Left colon (tissue), 2 donors: ENCODE data around the gene NACAD. TPM values are rescaled to one million over a fixed set of nuclear protein-coding genes. Genes with fewer than 3 reads are reported as not detected.

ENCODE experiments used
- ATAC-seq: fragments of 200-7000 bp; cut with Tn5 transposase; one replicate; pipeline ENCODE4 v1.9.1; 2020; ENCODE audit warnings: mild to moderate bottlenecking, moderate library complexity
- DNase-seq, 2 donors: peaks; one replicate each; pipeline ENCODE4 v3.0.0-alpha.2; 2020
- intact Hi-C, 2 donors: fragments of 100-400 bp; cut with DNase I in 1 of 2; cut with micrococcal nuclease in 1 of 2; formaldehyde crosslinking; loops; one replicate each; pipeline versions ENCODE4 v1.11.2 to v1.14.0; 2022; cut with DNase I, micrococcal nuclease
- total RNA-seq, 2 donors: library from RNA; stranded (reverse); fragmentation: NEBNext Ultra II Directional; extraction: Animal tissue kit (Norgen Biotek cat#: 25700); gene quantifications; one replicate each; pipeline ENCODE4 v1.2.1, GENCODE V29; 2021
- donor health status: DM: no; HTN: no; CAD: no.
- donor health status: DM: yes; HTN: yes; CAD: no.

Gene NACAD
- total RNA-seq, 2 donors from 2014 or later: 0.61 to 1.5 TPM

- DNase-seq (no peak), ATAC-seq (no peak)
- intact Hi-C loops: no loop called here
Measured at GRCh38 chr7:45067582-45067981, 21.2 kb downstream of the NACAD start.

GRCh38 chr7:45066409-45066808 lies 22.4 kb downstream of the NACAD start:
- intact Hi-C loops: no loop called here
- ATAC-seq: no peak

GRCh38 chr7:45065031-45065995 lies 23.5 kb downstream of the NACAD start:
- intact Hi-C loops: no loop called here
- DNase-seq (no peak), ATAC-seq (no peak)

More at GRCh38 chr7:45066409-45066808, 22.4 kb downstream of the NACAD start:
- no peak for DNase-seq

- intact Hi-C loops: no loop called here
Measured at GRCh38 chr7:45064047-45064725, 24.6 kb downstream of the NACAD start.

GRCh38 chr7:45061806-45062425 lies 26.9 kb downstream of the NACAD start:
- intact Hi-C loops: no loop called here
- no peak for ATAC-seq
- DNase-seq: no peak

More at GRCh38 chr7:45064047-45064725, 24.6 kb downstream of the NACAD start:
- ATAC-seq: no peak
- no peak for DNase-seq

- intact Hi-C loops: no loop called here
- DNase-seq: no peak
- ATAC-seq: no peak
Measured at GRCh38 chr7:45061352-45061751, 27.4 kb downstream of the NACAD start.

GRCh38 chr7:45060295-45060694 lies 28.5 kb downstream of the NACAD start:
- DNase-seq: no peak
- intact Hi-C loops: no loop called here
- no peak for ATAC-seq

GRCh38 chr7:45057878-45058277 lies 30.9 kb downstream of the NACAD start:
- intact Hi-C loops: no loop called here
- DNase-seq: no peak
- no peak for ATAC-seq

- intact Hi-C loops: no loop called here
- DNase-seq (no peak), ATAC-seq (no peak)
Measured at GRCh38 chr7:45055594-45056219, 33.1 kb downstream of the NACAD start.

GRCh38 chr7:45055016-45055415 lies 33.8 kb downstream of the NACAD start:
- ATAC-seq: no peak
- no peak for DNase-seq
- intact Hi-C loops: no loop called here

GRCh38 chr7:45054442-45054841 lies 34.3 kb downstream of the NACAD start:
- no peak for ATAC-seq
- intact Hi-C loops: no loop called here
- DNase-seq: no peak

GRCh38 chr7:45053941-45054340 lies 34.8 kb downstream of the NACAD start:
- intact Hi-C loops: no loop called here
- DNase-seq (no peak), ATAC-seq (no peak)

- intact Hi-C loops: no loop called here
- DNase-seq: no peak
- ATAC-seq: no peak
Measured at GRCh38 chr7:45053401-45053800, 35.4 kb downstream of the NACAD start.

GRCh38 chr7:45052011-45052410 lies 36.8 kb downstream of the NACAD start:
- DNase-seq: no peak
- intact Hi-C loops: no loop called here
- no peak for ATAC-seq

- ATAC-seq (no peak), DNase-seq (no peak)
- intact Hi-C loops: no loop called here
Measured at GRCh38 chr7:45050198-45050597, 38.6 kb downstream of the NACAD start.

- ATAC-seq (no peak), DNase-seq (no peak)
- intact Hi-C loops: no loop called here
Measured at GRCh38 chr7:45048748-45049147, 40.0 kb downstream of the NACAD start.

GRCh38 chr7:45044338-45044737 lies 44.4 kb downstream of the NACAD start:
- intact Hi-C loops: no loop called here
- ATAC-seq (no peak), DNase-seq (no peak)

- ATAC-seq: no peak
- intact Hi-C loops: no loop called here
- no peak for DNase-seq
Measured at GRCh38 chr7:45039106-45039505, 49.7 kb downstream of the NACAD start.

- intact Hi-C loops: no loop called here
- DNase-seq (no peak), ATAC-seq (no peak)
Measured at GRCh38 chr7:45037876-45038275, 50.9 kb downstream of the NACAD start.
